GM12878 (cell line): ENCODE results near the gene MAGIX.

Source experiments
- CTCF ChIP-seq, 3 experiments: IDR thresholded peaks in 2 of 3; conservative IDR thresholded peaks in 1 of 3; 2 replicates each; pipeline ENCODE4 v1.5.1; 2011; ENCODE audit warnings: low read depth in 3 of 3, low read length in 3 of 3, mild to moderate bottlenecking in 3 of 3, control low read depth in 2 of 3, moderate library complexity in 2 of 3, inconsistent platforms in 1 of 3, mixed read lengths in 1 of 3; ENCODE audit not compliant: control insufficient read depth in 2 of 3, insufficient read depth in 1 of 3; ENCODE audit errors: extremely low read depth in 1 of 3
- EZH2 ChIP-seq: IDR thresholded peaks from 2 replicates; pipeline ENCODE4 v1.6.1; 2012; ENCODE audit warnings: low read depth, mild to moderate bottlenecking, control low read depth, inconsistent platforms, low read length, borderline replicate concordance; ENCODE audit not compliant: control insufficient read depth
- FOXM1 ChIP-seq: IDR thresholded peaks from 2 replicates; pipeline ENCODE4 v1.6.1; 2012; ENCODE audit warnings: low read depth, mild to moderate bottlenecking, inconsistent platforms, low read length, moderate library complexity
- GABPA ChIP-seq: IDR thresholded peaks from 2 replicates; pipeline ENCODE4 v1.6.1; 2014; ENCODE audit warnings: antibody characterized with exemption, low read depth, mild to moderate bottlenecking, inconsistent platforms
- PBX3 ChIP-seq: IDR thresholded peaks from 2 replicates; pipeline ENCODE4 v1.6.1; 2011; ENCODE audit warnings: mild to moderate bottlenecking, low read depth, low read length, moderate library complexity; ENCODE audit not compliant: insufficient replicate concordance
- POLR2A ChIP-seq: IDR thresholded peaks from 2 replicates; pipeline ENCODE4 v1.6.1; 2011; ENCODE audit warnings: low read depth, mild to moderate bottlenecking, low read length
- SRF ChIP-seq, 2 experiments: IDR thresholded peaks; 2 replicates each; pipeline ENCODE4 v1.6.1; 2011; ENCODE audit warnings: low read depth in 2 of 2, low read length in 2 of 2, mild to moderate bottlenecking in 1 of 2, moderate library complexity in 1 of 2
- TF ChIP-seq, protein P1 (sequence below): fragments of 450-650 bp; IDR thresholded peaks from 2 replicates; pipeline ENCODE4 v1.6.1; 2017; ENCODE audit warnings: mild to moderate bottlenecking, low read depth, inconsistent platforms; ENCODE audit not compliant: poor library complexity, severe bottlenecking

- TF ChIP-seq SRF (IDR thresholded peaks at IDR 0.05; ENCODE audit: low read depth in 2 of 2, low read length in 2 of 2) (no peak), CTCF (IDR thresholded peaks at IDR 0.05 in 2 of 3, conservative IDR thresholded peaks at IDR 0.05 in 1 of 3; ENCODE audit: control insufficient read depth in 2 of 3, extremely low read depth in 1 of 3, insufficient read depth in 1 of 3, low read depth in 3 of 3, low read length in 3 of 3) (no peak), EZH2 (no peak), GABPA (no peak), POLR2A (no peak), FOXM1 (no peak), PBX3 (no peak)
- TF ChIP-seq, protein P1, sequence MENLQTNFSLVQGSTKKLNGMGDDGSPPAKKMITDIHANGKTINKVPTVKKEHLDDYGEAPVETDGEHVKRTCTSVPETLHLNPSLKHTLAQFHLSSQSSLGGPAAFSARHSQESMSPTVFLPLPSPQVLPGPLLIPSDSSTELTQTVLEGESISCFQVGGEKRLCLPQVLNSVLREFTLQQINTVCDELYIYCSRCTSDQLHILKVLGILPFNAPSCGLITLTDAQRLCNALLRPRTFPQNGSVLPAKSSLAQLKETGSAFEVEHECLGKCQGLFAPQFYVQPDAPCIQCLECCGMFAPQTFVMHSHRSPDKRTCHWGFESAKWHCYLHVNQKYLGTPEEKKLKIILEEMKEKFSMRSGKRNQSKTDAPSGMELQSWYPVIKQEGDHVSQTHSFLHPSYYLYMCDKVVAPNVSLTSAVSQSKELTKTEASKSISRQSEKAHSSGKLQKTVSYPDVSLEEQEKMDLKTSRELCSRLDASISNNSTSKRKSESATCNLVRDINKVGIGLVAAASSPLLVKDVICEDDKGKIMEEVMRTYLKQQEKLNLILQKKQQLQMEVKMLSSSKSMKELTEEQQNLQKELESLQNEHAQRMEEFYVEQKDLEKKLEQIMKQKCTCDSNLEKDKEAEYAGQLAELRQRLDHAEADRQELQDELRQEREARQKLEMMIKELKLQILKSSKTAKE: no peak
These were observed 41.0 kb downstream of the MAGIX start for GRCh38 chrX:49203536-49203935.
